GM21737 (cell line): ENCODE data around the gene ORC6.
A peak's percentile ranks its signal among the peaks of the same experiment; 100 is the strongest.

Source experiments
- ATAC-seq: cut with Tn5 transposase; IDR thresholded peaks from one replicate; pipeline ENCODE4 v1.9.1; 2021; ENCODE audit warnings: mild to moderate bottlenecking, moderate library complexity; ENCODE audit not compliant: unreplicated experiment

Gene ORC6

DNA sequence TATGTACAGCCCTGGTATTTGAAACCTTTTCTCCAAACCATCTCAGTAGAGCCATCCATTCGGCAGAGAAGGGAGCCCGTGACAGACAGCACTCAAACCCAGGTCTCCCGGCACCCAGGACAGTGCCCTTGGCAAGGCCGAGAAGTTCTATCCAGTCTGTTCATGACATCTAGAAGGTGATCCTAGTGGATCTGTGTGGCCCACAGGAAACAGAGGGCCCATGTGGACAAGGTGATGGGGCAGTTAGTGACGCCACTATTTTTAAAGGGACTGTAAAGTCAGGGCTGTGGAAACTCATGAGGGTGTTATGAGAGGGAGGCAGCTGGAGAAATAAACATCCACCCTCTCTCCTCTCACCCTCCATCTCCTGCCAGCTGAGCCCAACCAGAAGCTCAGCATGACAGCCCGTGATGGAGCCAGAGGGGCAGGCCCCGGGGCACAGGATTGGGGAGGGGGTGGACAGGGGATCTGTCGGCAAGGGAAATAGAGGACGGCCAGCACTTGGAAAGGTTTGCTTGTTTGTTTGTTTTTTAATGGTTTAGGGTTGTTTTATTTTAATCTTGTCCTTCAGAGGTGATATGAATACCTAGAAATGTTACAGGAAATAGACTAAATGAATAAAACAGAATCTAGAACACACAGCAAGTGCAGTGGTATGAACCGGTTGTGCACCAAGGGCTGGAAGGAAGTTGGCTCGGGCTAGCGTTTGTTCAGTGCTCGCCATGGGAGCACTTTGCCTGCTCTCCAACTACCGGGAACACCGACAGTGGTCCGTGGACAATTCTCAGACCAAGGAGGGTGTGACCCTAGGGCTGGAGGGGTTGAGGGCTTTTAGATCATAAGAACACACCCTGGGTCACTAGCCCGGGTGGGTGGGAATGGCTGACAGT, 41.6 kb downstream of the ORC6 start:
- no peak for ATAC-seq

DNA sequence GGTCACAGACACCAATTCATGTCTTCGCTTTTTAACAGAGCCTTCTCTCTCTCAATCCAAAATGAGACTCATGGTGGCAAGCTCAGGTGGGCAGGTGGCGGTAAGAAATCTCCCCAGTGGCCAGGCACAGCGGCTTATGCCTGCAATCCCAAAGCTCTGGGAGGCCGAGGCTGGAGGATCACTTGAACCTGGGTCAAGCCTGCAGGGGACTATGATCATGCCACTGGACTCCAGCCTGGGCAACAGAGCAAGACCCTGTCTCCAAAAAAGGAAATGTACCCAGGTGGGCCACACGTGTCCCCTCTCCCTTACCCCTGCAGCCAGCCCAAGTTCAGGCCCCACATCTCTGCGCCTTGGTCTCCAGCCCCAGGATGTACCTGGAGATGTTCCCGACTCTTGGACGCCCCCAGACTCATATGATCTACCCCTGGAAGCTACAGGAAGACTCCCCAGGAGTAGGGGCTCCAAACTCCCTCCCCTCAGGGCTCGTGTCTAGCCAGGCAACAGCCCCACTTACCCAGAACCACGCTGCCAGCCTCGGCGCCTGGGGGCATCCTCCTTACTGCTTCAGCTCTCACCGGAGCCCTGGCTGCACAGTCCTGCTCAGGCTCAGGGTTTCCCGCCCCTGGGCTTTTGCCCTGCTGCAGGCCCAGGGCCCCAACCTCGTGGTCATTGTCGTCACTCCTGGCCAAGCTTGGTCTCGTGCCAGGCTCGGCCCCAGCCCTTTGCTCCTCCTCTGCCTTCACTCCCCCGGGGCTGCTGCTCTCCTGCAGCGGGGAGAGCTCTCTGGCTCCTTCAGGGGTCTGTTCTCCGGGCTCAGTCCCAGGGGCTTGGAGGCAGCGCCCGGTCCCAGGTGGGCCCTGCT, 42.5 kb downstream of the ORC6 start:
- no peak for ATAC-seq

- no peak for ATAC-seq
Measured at GRCh38 chr16:46732561-46732960, 43.1 kb downstream of the ORC6 start.

- ATAC-seq: no peak
Measured at GRCh38 chr16:46733319-46733830, 43.9 kb downstream of the ORC6 start.

- ATAC-seq: no peak
Measured at GRCh38 chr16:46736695-46737094, 47.2 kb downstream of the ORC6 start.

GRCh38 chr16:46737621-46738214, 48.3 kb downstream of the ORC6 start:
- ATAC-seq: no peak

DNA sequence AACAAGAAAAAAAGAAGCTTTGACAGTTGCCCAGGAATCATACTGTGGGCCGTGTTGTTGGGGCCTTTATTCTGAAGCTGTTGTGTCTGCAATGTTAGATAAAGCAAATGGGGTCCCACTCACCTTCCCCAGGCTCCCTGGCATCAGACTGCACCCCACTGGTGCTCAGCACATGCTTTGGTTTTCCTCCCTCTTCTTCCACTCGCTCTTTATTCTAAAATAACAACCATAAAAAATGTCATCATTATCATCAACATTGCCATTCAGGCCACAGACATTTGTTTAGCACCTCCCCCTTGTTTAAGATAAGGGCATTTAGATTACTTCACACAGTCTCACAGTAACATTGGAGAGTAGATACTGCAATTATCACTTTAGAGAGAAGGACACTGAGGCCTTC, 50.5 kb downstream of the ORC6 start:
- no peak for ATAC-seq

DNA sequence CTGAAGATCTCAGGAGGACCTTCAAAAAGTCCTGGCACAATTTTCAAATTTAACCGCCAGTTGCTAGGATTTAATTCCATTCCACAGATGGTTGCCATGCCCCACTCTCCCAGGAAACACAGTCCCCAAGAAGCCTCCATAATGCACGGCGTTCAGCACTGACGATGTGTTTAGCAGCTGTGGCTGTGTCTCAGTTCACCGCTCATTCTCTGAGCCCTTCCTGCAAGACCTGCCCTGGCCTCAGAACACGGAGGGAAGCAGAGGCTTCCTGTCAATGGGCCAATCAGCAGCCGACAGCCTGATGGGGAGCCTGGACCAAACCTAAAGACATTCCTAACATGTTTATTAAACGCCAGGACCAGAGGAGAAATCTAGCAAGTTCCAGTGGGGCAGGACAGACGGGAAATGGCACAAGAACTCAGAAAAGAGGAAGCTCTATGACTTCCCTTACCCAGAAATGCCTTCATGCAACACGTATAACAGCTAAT, 53.8 kb downstream of the ORC6 start:
- peak; percentile 72 for ATAC-seq

DNA sequence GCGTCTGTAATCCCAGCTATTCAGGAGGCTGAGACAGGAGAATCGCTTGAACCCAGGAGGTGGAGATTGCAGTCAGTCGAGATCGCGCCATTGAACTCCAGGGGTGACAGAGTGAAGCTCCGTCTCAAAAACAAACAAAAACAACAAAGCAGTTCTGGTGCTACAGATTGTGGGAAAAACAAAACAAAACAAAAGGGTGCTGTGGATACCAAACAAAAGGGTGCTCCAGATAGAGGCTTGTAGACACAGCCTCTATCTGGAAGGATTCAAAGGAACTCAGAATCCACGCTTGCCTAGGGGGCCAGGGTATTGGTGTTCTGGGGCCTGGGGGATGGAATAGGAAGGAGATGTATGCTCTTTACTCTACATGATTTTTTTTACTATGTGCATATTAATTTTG, 56.2 kb downstream of the ORC6 start:
- no peak for ATAC-seq

- no peak for ATAC-seq
Measured at GRCh38 chr16:46746821-46747776, 57.6 kb downstream of the ORC6 start.
